GM12872 (cell line): ENCODE data around the gene GK2.

Source experiments
- TF ChIP-seq, protein P1 (sequence below): IDR thresholded peaks from 3 replicates; pipeline ENCODE4 v1.5.1; 2011; ENCODE audit warnings: low read depth, mild to moderate bottlenecking, low read length, moderate library complexity; ENCODE audit not compliant: insufficient read depth

The GK2 gene

GRCh38 chr4:79408063-79408462 is at the start of gene GK2:
TSS of gene GK2 (minus strand) at chr4:79408228. CDS start at chr4:79408200, 28 bp downstream.
- TF ChIP-seq, protein P1, sequence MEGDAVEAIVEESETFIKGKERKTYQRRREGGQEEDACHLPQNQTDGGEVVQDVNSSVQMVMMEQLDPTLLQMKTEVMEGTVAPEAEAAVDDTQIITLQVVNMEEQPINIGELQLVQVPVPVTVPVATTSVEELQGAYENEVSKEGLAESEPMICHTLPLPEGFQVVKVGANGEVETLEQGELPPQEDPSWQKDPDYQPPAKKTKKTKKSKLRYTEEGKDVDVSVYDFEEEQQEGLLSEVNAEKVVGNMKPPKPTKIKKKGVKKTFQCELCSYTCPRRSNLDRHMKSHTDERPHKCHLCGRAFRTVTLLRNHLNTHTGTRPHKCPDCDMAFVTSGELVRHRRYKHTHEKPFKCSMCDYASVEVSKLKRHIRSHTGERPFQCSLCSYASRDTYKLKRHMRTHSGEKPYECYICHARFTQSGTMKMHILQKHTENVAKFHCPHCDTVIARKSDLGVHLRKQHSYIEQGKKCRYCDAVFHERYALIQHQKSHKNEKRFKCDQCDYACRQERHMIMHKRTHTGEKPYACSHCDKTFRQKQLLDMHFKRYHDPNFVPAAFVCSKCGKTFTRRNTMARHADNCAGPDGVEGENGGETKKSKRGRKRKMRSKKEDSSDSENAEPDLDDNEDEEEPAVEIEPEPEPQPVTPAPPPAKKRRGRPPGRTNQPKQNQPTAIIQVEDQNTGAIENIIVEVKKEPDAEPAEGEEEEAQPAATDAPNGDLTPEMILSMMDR = no peak

DNA sequence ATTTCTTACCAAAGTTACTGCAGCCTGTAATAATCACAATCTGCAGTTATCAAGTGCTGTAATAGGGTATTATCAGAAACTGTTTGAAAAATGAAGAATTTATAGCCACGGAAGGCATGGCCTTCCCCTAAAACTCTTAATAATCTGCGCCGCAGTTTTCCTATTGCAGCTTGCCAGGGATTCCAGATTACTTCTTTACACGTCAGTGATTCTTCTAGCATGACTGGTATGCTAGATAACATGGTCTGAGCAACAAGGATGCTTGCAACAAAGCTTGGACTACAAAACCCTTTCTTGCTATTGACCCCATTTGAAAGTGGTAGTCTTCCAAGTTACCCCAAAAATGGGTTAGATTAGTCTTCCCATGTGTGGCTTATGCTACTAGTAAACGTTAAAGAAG is 47.2 kb upstream of the GK2 start:
- TF ChIP-seq, protein P1 = no peak

- TF ChIP-seq, protein P1 = no peak
Observed at GRCh38 chr4:79454656-79455055, 46.6 kb upstream of the GK2 start.

GRCh38 chr4:79450053-79450452 is 42.0 kb upstream of the GK2 start:
- TF ChIP-seq, protein P1 = no peak

GRCh38 chr4:79446145-79446544 is 38.1 kb upstream of the GK2 start:
- TF ChIP-seq, protein P1 = no peak

GRCh38 chr4:79445371-79445781 is 37.3 kb upstream of the GK2 start:
- TF ChIP-seq, protein P1 = no peak

DNA sequence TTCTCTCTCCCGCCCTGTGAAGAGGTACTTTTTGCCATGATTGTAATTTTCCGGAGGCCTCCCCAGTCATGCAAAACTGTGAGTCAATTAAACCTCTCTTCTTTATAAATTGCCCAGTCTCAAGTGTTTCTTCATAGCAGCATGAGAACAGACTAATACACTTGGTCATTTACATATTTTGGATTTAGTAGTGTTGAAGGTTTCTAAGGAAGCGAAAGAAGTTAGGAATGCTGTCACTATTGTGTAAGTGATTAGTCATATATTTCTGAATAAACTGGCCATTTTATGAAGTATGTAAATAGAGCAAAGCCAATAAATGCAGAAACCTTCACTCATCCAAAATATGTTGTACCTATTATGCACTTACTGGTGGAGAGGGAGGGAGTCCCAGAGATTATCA is 34.4 kb upstream of the GK2 start:
- TF ChIP-seq, protein P1 = no peak

DNA sequence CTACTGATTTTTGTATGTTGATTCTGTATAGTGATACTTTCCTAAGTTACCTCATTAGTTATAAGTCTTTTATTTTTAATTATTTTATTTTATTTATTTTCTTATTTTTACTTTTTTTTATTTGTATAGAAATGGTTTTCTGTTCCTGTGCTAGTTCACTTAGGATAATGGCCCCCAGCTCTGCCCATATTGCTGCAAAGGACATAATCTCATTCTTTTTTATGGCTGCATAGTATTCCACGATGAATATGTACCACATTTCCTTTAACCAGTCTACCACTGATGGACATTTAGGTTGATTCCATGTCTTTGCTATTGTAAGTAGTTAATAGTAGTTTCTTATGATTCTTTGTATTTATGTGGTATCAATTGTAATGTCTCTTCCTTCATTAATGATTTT is 31.5 kb upstream of the GK2 start:
- TF ChIP-seq, protein P1 = no peak
